Stomach (tissue), 9 donors: Measurements from ENCODE around the gene FBXO8. TPM values are rescaled to one million over a fixed set of nuclear protein-coding genes. Genes with fewer than 3 reads are reported as not detected.

Source experiments
- DNase-seq, 2 donors: peaks; one replicate each; pipeline versions ENCODE4 v3.0.0 to v3.0.0-alpha.2; 2013 to 2019
- H3K27ac ChIP-seq, 5 donors: fragments of 200-600 bp in 4 of 5; sonication (generic) in 4 of 5; one replicate each; pipeline ENCODE4 v1.5.1; 2013 to 2019; ENCODE audit warnings: mild to moderate bottlenecking in 1 of 5, moderate library complexity in 1 of 5
- H3K27me3 ChIP-seq, 3 donors: fragments of 200-600 bp; sonication (generic); one replicate each; pipeline ENCODE4 v1.5.1; 2017 to 2019; ENCODE audit warnings: mixed run types in 1 of 3
- H3K36me3 ChIP-seq, 4 donors: fragments of 200-600 bp; sonication (generic); 1 replicate in 3 of 4; 2 replicates in 1 of 4; pipeline ENCODE4 v1.5.1; 2016 to 2019
- H3K4me1 ChIP-seq, 4 donors: fragments of 200-600 bp; sonication (generic); one replicate each; pipeline ENCODE4 v1.5.1; 2016 to 2019
- H3K4me3 ChIP-seq, 4 donors: fragments of 200-600 bp; sonication (generic) in 3 of 4; one replicate each; pipeline ENCODE4 v1.5.1; 2016 to 2019; ENCODE audit warnings: mild to moderate bottlenecking in 1 of 4
- H3K9me3 ChIP-seq, 4 donors: fragments of 200-600 bp; sonication (generic); one replicate each; pipeline ENCODE4 v1.5.1; 2016 to 2019
- EP300 ChIP-seq: sonication (generic); formaldehyde crosslinking; IDR thresholded peaks from one replicate; pipeline ENCODE4 v1.6.1; 2017; ENCODE audit warnings: antibody characterized with exemption
- POLR2A ChIP-seq, 4 donors: fragments of 450-650 bp; IDR thresholded peaks; one replicate each; pipeline ENCODE4 v1.6.1; 2016; ENCODE audit warnings: antibody characterized with exemption in 4 of 4, control low read depth in 2 of 4, mild to moderate bottlenecking in 1 of 4, moderate library complexity in 1 of 4
- POLR2AphosphoS5 ChIP-seq, 3 donors: sonication (generic); formaldehyde crosslinking; IDR thresholded peaks; one replicate each; pipeline ENCODE4 v1.6.1; 2016; ENCODE audit warnings: antibody characterized with exemption in 3 of 3
- WGBS, 5 donors: extraction: QIAGEN DNeasy Blood & Tissue Kit in 3 of 5; methylation state at CpG; one replicate each; pipeline versions ENCODE4 v1.1.5 to v1.1.7; 2013 to 2018; 5-methylcytosine and 5-hydroxymethylcytosine counted together
- intact Hi-C: fragments of 100-400 bp; cut with DNase I; formaldehyde crosslinking; loops from one replicate; pipeline ENCODE4 v1.15.1; 2023; ENCODE audit warnings: low total_unique reads
- polyA plus RNA-seq, 3 donors: library from polyadenylated mRNA; stranded (reverse); fragments of 200-250 nt; gene quantifications; one replicate each; pipeline ENCODE4 v1.2.3, GENCODE V29; 2013
- total RNA-seq, 5 donors: library from RNA; depleted of rRNA; stranded (reverse); fragments of >200 nt; gene quantifications; one replicate each; pipeline versions ENCODE4 v1.1.0 to v1.2.3, GENCODE V29; 2014 to 2016
- TF ChIP-seq, protein P1 (sequence below), 7 experiments: fragments of 450-650 bp in 4 of 7; fragments of 200-600 bp in 3 of 7; sonication (generic) in 3 of 7; IDR thresholded peaks; one replicate each; pipeline ENCODE4 v1.5.1; 2016 to 2019; ENCODE audit warnings: antibody characterized with exemption in 7 of 7, control low read depth in 2 of 7, mild to moderate bottlenecking in 1 of 7
- donor health status: healthy with polysubstance abuse.
- donor health status: Bipolar disorder and iron deficiency.
- donor health status: healthy.

The FBXO8 gene
- total and polyA plus RNA-seq, 8 donors = 13.3 to 104 (median 23.3) TPM

DNA sequence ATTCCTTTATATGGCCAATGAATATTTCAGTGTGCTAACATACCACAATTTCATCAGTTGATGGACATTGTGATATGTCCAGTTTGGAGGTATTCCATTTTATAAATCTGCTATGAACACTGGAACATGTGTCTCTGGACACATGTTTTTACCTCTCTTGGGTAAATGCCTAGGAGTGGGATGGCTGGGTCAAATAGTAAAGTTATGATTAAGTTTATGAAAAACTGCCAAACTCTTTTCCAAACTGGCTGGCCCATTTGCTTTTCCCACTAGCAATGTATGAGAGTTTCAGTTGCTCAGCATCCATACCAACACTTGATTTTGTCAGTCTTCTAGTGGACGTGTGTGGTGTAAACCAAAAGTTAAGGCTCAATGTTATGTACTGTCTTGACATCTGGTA is 40.8 kb upstream of the FBXO8 start:
- DNase-seq = no peak
- Histone ChIP-seq H3K36me3 (peaks cover 0 to 4% (median 0%) of the 10 kb centered on the region in 4 donors), H3K27me3 (no peaks in the 10 kb centered on the region), H3K4me3 (no peak overlapping the region), H3K27ac (no peak overlapping the region), H3K4me1 (no peaks in the 10 kb centered on the region), H3K9me3 (no peaks in the 10 kb centered on the region)
- intact Hi-C loops = loop anchor here (10.0 kb wide), 1 partner anchor 99 kb away; no protein-coding TSS in a partner anchor
- TF ChIP-seq POLR2AphosphoS5 (IDR thresholded peaks at IDR 0.05) = no peak
- no peak for TF ChIP-seq EP300
- TF ChIP-seq, protein P1, sequence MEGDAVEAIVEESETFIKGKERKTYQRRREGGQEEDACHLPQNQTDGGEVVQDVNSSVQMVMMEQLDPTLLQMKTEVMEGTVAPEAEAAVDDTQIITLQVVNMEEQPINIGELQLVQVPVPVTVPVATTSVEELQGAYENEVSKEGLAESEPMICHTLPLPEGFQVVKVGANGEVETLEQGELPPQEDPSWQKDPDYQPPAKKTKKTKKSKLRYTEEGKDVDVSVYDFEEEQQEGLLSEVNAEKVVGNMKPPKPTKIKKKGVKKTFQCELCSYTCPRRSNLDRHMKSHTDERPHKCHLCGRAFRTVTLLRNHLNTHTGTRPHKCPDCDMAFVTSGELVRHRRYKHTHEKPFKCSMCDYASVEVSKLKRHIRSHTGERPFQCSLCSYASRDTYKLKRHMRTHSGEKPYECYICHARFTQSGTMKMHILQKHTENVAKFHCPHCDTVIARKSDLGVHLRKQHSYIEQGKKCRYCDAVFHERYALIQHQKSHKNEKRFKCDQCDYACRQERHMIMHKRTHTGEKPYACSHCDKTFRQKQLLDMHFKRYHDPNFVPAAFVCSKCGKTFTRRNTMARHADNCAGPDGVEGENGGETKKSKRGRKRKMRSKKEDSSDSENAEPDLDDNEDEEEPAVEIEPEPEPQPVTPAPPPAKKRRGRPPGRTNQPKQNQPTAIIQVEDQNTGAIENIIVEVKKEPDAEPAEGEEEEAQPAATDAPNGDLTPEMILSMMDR (IDR thresholded peaks at IDR 0.05) = no peak
- no peak for TF ChIP-seq POLR2A (IDR thresholded peaks at IDR 0.05)
- 75 to 92% (median 80%) methylated on average over 1 of the region's 1 CpG for WGBS, 5 donors

GRCh38 chr4:174320494-174321199 is 37.2 kb upstream of the FBXO8 start:
- Histone ChIP-seq H3K4me3 (no peak overlapping the region), H3K27ac (no peak overlapping the region), H3K4me1 (no peaks in the 10 kb centered on the region), H3K36me3 (peaks cover 0 to 28% (median 14%) of the 10 kb centered on the region in 4 donors), H3K9me3 (no peaks in the 10 kb centered on the region), H3K27me3 (no peaks in the 10 kb centered on the region)
- intact Hi-C loops = loop anchor here (10.0 kb wide), 1 partner anchor 96 kb away; no protein-coding TSS in a partner anchor
- TF ChIP-seq POLR2AphosphoS5 (IDR thresholded peaks at IDR 0.05) (no peak), EP300 (no peak), POLR2A (IDR thresholded peaks at IDR 0.05) (no peak)
- TF ChIP-seq, protein P1 (IDR thresholded peaks at IDR 0.05) = no peak
- peak in 1 of 2 donors; percentile 10 for DNase-seq
- 42 to 76% (median 63%) methylated on average over 5 of the region's 5 CpGs for WGBS, 5 donors

- peak in 1 of 2 donors; percentile 62 for DNase-seq
- no peaks in the 10 kb centered on the region for H3K4me1 ChIP-seq
- no peak overlapping the region for H3K4me3 ChIP-seq
- H3K9me3 ChIP-seq = no peaks in the 10 kb centered on the region
- peaks cover 0 to 28% (median 14%) of the 10 kb centered on the region in 4 donors for H3K36me3 ChIP-seq
- TF ChIP-seq, protein P1 (IDR thresholded peaks at IDR 0.05) = peak in 4 of 7 experiments; percentile 37 to 68 (median 46)
- TF ChIP-seq EP300 (no peak), POLR2A (IDR thresholded peaks at IDR 0.05) (no peak), POLR2AphosphoS5 (IDR thresholded peaks at IDR 0.05) (no peak)
- H3K27ac ChIP-seq = no peak overlapping the region
- intact Hi-C loops = no loop called here
- no peaks in the 10 kb centered on the region for H3K27me3 ChIP-seq
- WGBS, 5 donors = 70 to 83% (median 75%) methylated on average over 8 of the region's 8 CpGs
Observed at GRCh38 chr4:174318829-174319764, 35.6 kb upstream of the FBXO8 start.

- no peak overlapping the region for H3K27ac ChIP-seq
- no peaks in the 10 kb centered on the region for H3K27me3 ChIP-seq
- no peak overlapping the region for H3K4me3 ChIP-seq
- peak in 1 of 2 donors; percentile 68 for DNase-seq
- H3K9me3 ChIP-seq = no peaks in the 10 kb centered on the region
- intact Hi-C loops = no loop called here
- no peaks in the 10 kb centered on the region for H3K4me1 ChIP-seq
- TF ChIP-seq EP300 (no peak), POLR2AphosphoS5 (IDR thresholded peaks at IDR 0.05) (no peak), POLR2A (IDR thresholded peaks at IDR 0.05) (no peak)
- TF ChIP-seq, protein P1 (IDR thresholded peaks at IDR 0.05) = no peak
- H3K36me3 ChIP-seq = peaks cover 0 to 36% (median 20%) of the 10 kb centered on the region in 4 donors
Observed at GRCh38 chr4:174317531-174317930, 34.1 kb upstream of the FBXO8 start.
